Upper lobe of left lung (tissue), 4 donors: ENCODE results near the gene SYNPO2.

ENCODE experiments used
- POLR2A ChIP-seq, 4 donors: fragments of 450-650 bp; IDR thresholded peaks; one replicate each; pipeline ENCODE4 v1.5.1; 2016 to 2017; ENCODE audit warnings: antibody characterized with exemption in 4 of 4, mild to moderate bottlenecking in 2 of 4
- POLR2AphosphoS5 ChIP-seq, 2 donors: sonication (generic); formaldehyde crosslinking; IDR thresholded peaks; one replicate each; pipeline ENCODE4 v1.5.1; 2017; ENCODE audit warnings: antibody characterized with exemption in 2 of 2
- TF ChIP-seq, protein P1 (sequence below), 6 experiments: fragments of 450-650 bp in 4 of 6; fragments of 200-600 bp in 2 of 6; sonication (generic) in 2 of 6; IDR thresholded peaks; one replicate each; pipeline ENCODE4 v1.5.1; 2016 to 2019; ENCODE audit warnings: antibody characterized with exemption in 6 of 6

DNA sequence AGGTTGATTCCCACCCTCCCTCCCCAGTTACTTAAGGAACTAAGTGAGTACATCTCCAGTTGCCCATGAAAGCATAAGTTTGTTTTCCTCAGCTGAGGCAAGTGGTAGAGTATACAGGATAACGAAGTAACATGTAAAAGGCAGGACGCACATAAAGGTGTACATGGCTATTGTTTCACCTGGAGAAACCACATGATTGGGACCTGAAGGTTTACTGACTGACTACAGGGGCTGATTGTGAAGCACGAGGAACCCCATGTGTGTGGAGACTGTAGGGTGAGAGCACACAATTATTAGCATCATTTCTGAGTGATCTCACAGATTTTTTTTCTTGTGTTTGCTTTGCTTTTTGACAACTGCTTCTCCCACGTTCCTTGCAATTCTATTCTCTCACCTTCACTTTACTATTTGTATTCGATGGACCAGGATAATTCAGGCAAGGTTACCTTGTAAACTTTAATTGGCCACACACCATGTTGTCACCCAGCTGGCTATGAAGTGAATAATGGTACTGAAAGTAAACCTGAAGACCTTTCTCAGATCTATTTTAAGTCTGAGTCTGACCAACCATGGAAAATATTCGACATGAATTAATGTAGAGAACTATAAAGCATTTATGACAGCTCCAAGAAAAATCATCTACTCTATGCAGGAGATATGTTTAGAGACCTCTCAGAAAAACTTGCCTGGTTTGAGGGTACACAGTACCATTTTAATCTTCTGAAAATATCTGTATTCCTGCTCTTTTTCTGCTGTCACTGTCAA, 144.4 kb downstream of the SYNPO2 start:
- TF ChIP-seq, protein P1, sequence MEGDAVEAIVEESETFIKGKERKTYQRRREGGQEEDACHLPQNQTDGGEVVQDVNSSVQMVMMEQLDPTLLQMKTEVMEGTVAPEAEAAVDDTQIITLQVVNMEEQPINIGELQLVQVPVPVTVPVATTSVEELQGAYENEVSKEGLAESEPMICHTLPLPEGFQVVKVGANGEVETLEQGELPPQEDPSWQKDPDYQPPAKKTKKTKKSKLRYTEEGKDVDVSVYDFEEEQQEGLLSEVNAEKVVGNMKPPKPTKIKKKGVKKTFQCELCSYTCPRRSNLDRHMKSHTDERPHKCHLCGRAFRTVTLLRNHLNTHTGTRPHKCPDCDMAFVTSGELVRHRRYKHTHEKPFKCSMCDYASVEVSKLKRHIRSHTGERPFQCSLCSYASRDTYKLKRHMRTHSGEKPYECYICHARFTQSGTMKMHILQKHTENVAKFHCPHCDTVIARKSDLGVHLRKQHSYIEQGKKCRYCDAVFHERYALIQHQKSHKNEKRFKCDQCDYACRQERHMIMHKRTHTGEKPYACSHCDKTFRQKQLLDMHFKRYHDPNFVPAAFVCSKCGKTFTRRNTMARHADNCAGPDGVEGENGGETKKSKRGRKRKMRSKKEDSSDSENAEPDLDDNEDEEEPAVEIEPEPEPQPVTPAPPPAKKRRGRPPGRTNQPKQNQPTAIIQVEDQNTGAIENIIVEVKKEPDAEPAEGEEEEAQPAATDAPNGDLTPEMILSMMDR (IDR thresholded peaks at IDR 0.05): no peak
- no peak for TF ChIP-seq POLR2AphosphoS5 (IDR thresholded peaks at IDR 0.05)
- no peak for TF ChIP-seq POLR2A (IDR thresholded peaks at IDR 0.05)
